GM21717 (cell line): Measurements from ENCODE around the gene PFN1.

ENCODE experiments used
- ATAC-seq: cut with Tn5 transposase; IDR thresholded peaks from one replicate; pipeline ENCODE4 v1.9.1; 2021; ENCODE audit warnings: mild to moderate bottlenecking, moderate library complexity; ENCODE audit not compliant: unreplicated experiment

PFN1 gene

DNA sequence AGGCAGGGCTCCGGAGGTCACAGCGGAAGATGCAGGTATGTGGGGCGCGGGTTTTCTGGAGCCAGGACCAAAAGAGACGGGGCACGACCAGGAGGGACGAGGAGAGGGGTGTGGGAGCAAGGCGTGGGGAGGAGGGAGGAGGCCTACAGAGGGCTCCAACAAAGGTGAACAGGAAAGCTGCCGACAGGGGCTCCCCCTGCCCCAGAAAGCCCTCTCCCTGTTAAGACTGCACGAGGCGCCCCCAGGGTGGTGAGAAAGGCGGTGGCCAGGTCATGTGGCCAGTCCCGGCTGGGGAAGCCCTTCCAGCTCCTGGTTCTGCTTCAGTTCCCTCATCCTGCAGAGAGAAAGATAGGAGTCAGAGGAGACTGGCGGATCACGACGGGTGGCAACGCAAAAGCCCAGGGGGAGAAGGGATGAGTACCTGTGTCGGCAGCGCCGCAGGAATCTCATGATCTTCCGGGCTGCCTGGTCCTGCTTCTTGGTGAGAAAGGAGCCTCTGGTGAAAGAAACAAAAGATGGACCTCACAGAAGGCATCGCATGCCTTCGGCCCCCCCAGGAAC lies 20.2 kb upstream of the PFN1 start:
- ATAC-seq, result no peak

DNA sequence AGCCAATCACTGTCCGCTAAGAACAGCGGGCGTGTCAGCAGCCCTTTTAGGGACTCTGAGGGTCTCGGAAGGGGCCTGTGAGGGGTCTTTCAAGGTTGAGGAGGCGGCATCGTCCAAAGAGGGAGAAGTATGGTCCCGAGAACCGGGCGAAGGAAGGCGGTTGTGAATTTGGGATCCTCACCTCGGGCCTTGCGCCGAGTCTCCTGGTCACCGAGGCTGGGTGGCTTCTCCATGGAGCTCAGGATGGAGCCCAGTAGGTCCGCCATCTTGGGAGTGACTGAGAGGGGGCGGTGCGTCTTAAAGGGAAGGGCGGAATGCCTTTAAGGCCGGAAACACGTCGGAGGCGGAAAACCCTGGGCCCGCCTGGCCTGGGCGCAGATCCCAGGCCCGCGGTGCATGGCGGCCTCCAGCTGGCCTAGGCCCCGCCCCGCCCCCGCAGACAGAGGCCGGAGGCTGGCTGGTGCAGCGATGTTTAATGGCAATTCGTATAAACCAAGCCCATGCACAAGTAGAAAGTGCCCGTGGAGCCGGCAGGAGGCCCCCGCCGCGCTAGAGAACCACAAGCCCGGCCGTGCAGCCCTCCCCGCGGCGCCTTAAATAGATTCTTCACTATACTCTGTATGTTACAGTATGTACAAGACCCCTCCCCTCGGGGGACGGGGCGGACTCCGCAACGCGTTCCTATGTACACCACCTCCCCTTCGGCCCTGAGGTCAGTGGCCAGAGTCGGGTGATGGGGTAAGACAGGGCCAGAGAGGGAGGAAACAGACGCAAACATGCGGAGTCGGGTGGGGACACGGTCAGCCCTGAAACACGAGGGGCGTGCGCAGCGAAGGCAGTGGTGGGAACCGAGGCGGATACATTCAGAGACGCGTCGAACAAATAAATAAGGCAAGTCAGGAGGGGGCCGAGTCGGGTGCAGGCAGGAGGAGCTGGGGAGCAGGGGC lies 19.5 kb upstream of the PFN1 start, which contains the start of gene SPAG7:
Gene SPAG7, minus strand, starts transcription at position 279 of the 947 bp plus-strand sequence. Its CDS starts 13 bp downstream, at position 266.
- peak; percentile 43 for ATAC-seq

DNA sequence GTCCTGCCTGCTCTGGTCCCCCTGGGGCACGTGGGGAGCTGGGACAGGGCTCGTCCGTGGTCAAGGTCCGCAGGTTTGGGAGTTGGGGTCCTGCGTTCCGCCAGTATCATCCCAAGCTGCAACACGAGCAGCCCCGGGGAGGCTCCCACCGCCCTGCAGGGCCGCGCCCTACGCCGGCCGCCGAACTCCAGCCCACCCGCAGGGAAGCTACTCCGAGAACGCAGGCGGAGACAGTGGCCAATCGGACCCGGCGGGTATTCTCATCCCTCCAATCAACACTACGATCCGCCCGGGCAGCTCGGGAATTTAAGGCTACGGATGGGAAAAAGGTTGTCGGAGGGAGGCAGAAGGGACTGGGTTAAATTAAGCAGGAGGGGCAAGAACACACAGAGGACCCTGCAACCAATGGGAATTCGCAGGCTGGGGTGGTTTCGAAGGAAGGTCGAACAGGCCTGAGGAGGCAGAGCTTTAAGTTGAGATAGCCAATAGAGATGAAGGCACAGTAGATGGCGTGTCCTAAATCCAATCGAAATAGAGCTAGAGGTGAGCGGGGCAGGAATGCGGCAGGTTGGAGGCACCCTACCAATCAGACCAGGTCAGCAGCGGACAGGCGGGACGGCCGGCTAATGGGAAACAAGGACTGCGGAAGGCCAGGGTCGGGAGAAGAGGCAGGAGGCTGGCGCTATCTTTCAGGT lies 18.7 kb upstream of the PFN1 start:
- peak; percentile 75 for ATAC-seq

DNA sequence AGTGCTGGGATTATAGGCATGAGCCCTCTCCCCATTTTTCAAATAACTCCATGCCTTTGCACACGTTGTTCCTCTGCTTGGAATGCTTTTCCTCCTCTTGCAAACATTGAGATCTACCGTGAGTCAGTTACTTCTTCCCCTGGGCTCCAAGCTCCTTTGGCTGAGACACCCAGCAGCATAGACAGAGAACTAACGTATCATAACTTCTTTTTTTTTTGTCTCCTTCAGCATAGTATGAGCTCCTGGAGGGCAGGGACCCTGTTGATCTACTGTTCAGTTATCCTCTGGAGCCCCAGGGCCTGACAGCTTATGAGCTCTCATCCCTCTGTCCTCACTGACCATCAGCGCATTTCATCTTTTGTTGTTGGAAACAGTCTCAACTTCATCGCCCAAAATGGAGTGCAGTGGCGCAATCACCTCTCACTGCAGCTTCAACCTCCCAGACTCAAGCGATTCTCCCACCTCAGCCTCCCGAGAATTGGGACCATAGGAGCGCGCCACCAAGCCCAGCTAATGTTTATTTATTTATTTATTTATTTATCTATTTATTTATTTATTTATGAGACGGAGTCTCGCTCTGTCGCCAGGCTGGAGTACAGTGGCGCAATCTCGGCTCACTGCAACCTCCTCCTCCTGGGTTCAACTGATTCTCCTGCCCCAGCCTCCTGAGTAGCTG lies 17.1 kb upstream of the PFN1 start:
- no peak for ATAC-seq

DNA sequence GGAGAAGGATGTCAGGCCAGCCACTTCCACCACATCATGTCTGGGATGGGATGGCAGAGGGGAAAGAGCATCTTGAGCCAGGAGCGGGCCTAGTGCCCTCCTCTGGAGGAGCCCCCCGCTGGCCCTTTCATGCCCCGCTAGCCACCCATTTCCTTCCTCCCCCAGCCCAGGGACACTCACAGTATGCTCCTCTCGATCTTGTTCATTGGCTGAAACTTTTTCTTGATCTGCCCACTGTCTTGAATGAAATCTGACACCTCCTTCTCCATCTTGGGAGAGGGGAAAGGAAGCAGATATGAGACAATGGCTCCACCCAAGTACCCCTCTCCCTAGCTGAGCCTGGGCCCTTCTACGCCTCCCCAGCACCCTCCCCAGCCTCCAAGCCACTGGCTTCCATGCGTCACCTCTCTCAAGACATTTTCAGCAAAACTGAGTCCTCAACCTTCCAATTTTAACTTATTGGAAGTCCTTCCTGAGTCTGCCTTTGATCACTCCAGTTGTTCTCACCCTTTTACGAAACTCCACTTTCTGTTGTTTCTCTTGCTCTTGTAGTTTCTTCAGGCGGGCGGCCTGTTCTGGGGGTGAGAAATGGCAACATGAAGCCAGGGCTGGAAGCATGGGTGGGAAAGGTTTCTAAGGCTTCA lies 12.1 kb upstream of the PFN1 start:
- ATAC-seq, result no peak

DNA sequence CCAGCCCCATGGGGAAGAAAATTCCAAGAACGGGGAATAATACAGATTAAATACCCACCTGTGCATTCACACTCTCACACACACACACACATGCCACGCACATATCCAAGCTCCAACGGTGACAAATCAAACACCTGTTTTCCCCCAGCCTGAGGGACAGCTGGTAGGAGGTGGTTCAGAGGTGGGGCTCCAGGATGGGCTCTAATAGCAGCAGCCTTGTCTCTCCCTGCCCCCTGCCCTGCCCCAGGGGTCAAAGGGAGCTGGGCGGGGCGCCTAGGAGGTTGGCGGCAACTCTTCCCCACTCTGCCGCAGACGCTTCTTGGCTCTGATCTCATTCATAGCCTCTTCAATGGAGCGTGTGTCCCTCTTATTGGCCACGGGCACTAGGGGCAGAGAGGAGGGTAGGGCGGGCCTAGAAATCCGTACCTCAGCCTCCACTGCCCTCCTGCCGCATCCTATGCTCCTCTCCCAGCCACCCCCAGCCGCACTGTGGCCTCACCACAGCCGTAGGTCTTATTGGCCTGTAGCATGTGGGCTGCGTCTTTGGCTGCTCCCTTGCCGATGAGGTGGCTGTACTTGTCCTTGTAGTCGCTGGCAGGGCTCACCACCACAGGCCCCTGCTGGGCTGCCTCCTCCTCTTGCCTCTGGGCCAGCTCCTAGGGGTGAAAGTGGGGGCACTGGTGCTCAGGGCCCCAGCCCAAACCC lies 11.1 kb upstream of the PFN1 start:
- no peak for ATAC-seq

- no peak for ATAC-seq
These were observed 9.8 kb upstream of the PFN1 start for GRCh38 chr17:4958102-4958501.

DNA sequence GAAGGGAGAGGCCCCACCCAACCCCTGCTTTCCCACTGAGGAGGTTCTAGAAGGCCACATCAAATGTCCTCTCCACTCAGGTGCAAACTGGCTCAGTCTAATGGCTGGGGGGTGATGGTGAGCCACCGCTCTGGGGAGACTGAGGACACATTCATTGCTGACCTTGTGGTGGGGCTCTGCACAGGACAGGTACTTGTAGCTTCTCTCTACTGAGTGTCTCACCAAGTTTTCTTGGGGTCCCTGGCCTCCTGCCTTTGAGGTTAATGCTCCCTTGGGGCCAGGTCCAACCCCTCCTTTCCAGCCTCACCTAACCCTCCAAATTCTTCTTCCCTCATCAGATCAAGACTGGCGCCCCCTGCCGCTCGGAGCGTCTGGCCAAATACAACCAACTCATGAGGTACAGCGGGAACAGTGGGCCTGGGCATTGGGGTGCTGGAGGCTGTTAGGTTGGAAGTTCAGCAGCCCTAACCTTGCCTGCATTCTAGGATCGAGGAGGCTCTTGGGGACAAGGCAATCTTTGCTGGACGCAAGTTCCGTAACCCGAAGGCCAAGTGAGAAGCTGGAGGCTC lies 8.2 kb upstream of the PFN1 start:
- ATAC-seq, result no peak

DNA sequence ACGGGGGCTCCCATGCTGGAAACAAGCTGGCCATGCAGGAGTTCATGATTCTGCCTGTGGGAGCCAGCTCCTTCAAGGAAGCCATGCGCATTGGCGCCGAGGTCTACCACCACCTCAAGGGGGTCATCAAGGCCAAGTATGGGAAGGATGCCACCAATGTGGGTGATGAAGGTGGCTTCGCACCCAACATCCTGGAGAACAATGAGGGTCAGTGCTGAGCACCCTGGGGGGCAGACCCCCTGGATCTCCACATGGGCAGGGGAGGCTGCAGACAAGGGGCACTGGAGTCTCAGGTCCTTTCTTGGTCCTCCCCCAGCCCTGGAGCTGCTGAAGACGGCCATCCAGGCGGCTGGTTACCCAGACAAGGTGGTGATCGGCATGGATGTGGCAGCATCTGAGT lies 6.8 kb upstream of the PFN1 start:
- no peak for ATAC-seq

DNA sequence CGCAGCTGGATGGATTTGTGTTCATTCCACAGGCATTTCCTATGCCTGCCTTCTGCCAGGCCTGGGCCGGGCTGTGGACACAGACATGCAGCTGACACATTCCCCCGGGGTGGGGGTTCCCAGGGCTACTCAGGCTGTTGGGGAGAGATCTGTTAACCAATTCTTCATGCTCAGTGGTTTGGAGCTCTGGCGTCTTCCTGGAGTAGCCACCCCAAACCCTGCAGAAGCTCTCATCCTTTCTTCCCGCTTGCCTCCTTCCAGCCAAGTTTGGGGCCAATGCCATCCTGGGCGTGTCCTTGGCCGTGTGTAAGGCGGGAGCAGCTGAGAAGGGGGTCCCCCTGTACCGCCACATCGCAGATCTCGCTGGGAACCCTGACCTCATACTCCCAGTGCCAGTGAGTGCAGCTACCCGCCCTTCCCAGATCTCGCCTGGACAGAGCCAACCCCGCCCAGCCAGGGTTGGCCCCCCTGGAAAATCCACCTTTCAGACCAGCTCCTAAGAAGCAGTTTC lies 5.2 kb upstream of the PFN1 start:
- no peak for ATAC-seq

DNA sequence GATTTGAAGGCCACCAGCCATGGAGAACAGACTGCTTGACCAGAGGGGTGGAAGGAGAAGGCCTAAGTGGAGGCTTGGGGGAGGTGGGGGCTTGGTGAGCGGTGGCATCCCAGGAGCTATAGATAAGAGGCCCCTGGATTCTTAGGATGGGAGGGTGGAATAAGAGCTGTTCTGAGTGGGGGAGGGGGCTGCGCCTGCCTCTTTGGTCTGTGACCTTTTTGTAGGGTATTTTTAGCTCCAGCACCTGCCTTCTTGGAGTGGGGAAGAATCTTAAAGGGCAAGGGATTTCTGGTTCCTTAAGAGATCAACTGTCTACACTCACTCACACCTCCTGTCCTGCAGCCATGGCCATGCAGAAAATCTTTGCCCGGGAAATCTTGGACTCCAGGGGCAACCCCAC lies 3.2 kb upstream of the PFN1 start:
- no peak for ATAC-seq

DNA sequence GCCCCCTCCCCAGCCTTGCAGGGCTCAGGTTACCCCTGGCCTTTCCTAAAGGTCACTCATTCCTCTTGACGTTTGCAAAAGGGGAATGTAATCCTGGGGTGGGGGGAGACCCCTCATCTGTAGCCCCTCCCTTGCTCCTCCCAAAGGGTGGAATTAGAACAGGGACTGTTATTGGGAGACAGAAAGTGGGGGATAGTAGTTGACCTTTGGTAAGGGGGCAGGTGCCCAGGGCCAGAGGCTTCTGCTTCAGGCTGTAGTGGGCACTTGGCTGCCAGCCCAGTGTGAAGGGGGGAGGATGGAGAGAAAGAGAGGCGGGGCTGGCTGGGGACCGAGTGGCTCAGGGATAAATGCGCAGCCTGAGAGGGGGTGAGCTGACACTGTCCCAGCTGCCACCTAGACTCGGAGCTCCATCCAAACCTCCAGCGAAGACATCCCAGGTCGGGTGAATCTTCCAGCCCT lies 2.4 kb upstream of the PFN1 start, which contains the start of gene ENO3:
Gene ENO3, plus strand, starts transcription at position 374 of the 459 bp plus-strand sequence. CDS start 711 bp downstream, outside the sequence.
- ATAC-seq, result no peak

GRCh38 chr17:4950075-4950745 lies 1.9 kb upstream of the PFN1 start:
- peak; percentile 0 for ATAC-seq

- peak; percentile 25 for ATAC-seq
These were observed 1.2 kb upstream of the PFN1 start for GRCh38 chr17:4949321-4950074.

- peak; percentile 32 for ATAC-seq
These were observed 596 bp upstream of the PFN1 start for GRCh38 chr17:4948931-4949320.

- ATAC-seq, result no peak
These were observed 742 bp downstream of the PFN1 start for GRCh38 chr17:4947411-4948165.

GRCh38 chr17:4947010-4947410 lies 1.3 kb downstream of the PFN1 start:
- no peak for ATAC-seq
